Activated CD4-positive, CD25-positive, alpha-beta regulatory T cell treated with anti-CD3 and anti-CD28 coated beads, Interleukin-2, amount 50 U/mL, for 24 hours (primary cell): Measurements from ENCODE around the gene DOCK9.
A peak's percentile ranks its signal among the peaks of the same experiment; 100 is the strongest.
"Not testable (repeated sequence)": the region's sequence is repeated elsewhere in the genome, so short reads cannot be mapped to it uniquely, and the experiment has no call there.

Source experiments
- ATAC-seq, 2 donors: fragments of 150-1000 bp; cut with Tn5 transposase; one replicate each; pipeline ENCODE4 v1.10.0; 2021; ENCODE audit warnings: mild to moderate bottlenecking in 1 of 2, moderate library complexity in 1 of 2

DOCK9 gene

GRCh38 chr13:98915981-98916380 lies 61.9 kb downstream of the DOCK9 start:
- ATAC-seq: no peak

DNA sequence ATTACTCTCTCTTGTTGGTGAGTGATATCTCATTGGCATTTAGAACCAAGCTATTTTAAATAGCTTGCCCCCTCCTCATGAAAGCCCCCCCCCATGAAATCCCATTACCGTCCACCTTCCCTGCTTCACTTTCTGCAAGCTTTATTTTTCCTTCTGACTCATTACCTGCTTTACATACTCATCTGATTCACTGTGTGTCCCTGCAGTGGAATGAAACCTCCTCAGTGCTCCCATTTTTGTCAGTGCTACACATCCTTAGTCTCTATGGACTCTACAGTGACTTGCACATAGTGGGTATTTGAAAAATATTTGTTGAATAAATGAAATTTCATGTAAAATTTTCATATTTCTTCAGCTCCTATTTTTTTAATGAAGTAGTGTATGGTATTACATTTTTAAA lies 62.3 kb downstream of the DOCK9 start:
- ATAC-seq: no peak

GRCh38 chr13:98913741-98914140 lies 64.1 kb downstream of the DOCK9 start:
- no peak for ATAC-seq

- no peak for ATAC-seq
Observed at GRCh38 chr13:98912846-98913245, 65.0 kb downstream of the DOCK9 start.

DNA sequence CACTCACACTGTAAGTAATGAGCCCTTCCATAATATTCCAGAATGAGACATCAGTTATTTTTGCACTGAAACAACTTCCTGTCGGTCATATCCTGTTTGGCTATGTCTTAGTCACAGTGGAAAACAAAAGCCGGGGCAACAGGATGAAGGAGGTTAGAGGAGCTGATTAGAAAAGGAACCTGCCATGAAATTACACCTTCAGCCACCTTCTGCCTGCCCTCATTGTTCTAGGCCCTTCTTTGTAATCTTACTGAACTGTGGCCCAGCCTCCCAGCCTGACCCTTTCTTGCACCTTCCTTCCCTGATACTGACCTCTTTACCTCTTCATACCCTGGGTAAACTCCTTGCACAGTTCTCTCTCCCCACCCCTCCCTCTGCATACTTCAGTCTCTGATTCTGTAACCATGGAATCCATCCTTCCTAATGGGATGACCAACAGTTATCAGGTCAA lies 67.3 kb downstream of the DOCK9 start:
- ATAC-seq: peak; percentile 73 to 74

- no peak for ATAC-seq
Observed at GRCh38 chr13:98909016-98909415, 68.8 kb downstream of the DOCK9 start.

DNA sequence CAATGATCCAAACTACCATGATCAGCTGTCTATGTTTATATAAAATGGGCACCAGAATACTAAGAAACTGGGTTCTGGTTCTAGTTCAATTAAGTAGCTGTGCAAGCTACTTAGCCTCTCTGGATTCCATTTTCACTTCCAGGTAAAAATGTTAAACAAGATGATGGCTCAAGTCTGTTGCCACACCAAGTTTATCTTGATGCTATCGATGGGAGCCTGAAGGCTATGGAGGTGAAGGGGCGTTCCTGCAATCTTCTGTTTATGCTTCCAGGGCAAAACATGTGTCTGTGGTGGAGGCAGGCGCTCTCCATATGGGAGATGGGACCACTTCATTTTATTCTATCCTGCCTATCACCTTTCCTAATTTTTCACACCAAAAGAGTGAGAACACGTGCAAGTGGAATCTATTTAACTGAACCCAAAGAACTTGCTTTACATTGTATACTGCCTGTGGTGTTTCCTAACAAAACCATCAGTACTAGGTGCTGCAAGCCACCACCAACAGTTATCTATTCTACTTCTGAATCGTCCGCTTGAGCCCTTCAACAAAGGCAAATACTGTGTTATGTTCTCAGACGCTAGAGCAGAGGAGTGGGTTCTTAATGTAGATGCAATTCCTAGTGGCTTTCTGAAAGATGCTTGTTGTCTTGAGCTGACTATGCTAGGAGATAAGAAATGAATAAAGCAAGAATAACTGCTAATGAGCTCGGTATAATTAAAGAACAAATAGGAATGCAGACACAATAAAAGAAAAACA lies 70.9 kb downstream of the DOCK9 start:
- ATAC-seq: no peak

DNA sequence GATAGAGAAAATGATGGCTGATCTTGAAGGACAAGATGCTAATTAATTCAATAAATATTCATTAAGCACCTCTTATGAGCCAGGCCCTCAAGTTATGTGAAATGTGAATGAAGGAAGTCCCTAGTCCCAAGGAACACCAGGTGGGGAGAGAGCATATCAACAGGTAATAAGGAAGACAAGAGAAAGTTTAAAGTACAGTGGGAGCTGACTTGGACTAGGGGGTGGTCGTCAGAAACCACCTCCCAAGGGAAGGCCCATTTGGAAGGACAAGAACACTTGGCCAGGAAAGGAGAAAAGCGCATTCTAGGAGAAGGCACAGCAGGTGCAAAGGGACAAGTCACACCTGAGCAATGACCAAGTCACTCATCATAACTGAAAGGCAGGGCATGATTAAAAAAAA lies 72.7 kb downstream of the DOCK9 start:
- no peak for ATAC-seq

GRCh38 chr13:98900442-98900841 lies 77.4 kb downstream of the DOCK9 start:
- ATAC-seq: no peak

- no peak for ATAC-seq
Observed at GRCh38 chr13:98897706-98898105, 80.2 kb downstream of the DOCK9 start.

GRCh38 chr13:98896868-98897144 lies 81.1 kb downstream of the DOCK9 start:
- no peak for ATAC-seq

DNA sequence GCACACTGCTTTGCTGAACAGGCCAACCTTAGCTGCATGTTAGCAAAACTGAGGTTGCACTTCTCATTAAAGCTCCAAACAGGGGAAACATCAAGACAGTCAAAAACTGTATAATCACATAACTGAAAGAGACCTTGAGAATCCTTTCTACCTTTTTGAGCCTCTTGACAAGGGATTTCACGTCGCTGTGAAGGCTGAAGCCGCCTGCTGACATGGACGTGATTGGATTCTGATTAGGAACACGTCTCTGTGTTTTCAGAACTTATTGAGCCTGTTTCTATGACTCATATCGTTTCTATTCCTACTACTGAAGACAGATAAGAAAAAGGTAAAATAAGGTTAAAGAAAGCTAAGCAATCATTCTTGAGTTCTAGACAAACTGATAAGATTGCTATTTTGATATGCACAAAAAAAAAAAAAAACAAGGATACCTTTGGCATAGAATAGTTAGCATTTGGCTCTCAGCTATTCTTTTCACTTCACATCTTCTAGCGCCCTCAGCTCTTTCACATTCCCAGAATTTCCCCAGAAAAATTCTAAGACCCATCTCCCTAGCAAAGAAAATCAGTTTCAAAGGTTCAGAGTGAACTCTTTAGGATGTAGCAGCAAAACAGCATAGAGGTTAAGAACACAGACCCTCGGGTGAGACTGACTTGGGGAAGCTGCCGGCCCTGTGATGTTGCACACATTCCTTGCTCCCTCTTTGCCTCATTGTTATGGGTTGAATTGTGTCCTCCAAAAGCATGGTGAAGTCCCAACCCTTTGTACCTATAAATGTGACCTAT lies 81.6 kb downstream of the DOCK9 start:
- ATAC-seq: no peak

- not testable (repeated sequence) for ATAC-seq
Observed at GRCh38 chr13:98894814-98895213, 83.0 kb downstream of the DOCK9 start.

GRCh38 chr13:98893371-98893770 lies 84.5 kb downstream of the DOCK9 start:
- ATAC-seq: no peak

DNA sequence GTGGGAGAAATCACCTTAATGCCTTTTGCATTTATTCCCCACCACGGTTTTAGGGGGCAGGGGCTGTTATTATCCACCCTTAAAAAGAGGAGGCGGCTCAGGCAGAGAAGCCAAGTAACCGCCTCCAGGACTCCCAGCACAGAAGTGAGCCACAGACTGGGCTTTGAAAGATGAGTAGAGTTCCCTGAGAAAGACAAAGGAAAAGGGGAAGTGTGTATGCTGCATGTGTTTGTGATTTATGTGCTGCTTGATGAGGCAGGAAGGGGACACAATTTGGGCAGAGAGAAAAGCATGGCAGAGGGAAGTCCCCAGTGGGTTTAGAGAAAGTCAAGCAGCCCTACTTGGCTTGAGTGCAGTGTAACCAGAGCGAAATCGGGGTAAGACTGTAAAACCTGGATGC lies 85.0 kb downstream of the DOCK9 start:
- no peak for ATAC-seq

DNA sequence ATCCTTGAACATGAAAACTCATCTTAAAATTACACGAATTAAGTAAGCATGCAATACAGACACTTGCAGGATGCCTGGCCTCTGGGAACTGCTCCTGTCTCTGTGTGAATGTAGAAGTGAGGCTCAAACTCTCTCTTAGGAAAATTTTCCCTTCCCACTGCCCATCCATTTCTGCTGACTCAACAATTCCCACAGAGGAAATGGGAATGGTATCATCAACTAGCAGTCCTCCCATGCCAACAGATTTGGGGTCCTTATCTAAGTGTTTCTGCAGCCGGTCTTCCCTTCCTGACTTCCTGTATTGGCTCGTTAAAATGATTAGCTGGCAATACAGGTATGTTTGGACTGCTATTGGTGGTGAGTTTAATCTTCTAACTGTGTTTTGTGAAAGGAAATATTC lies 85.8 kb downstream of the DOCK9 start:
- ATAC-seq: no peak

- no peak for ATAC-seq
Observed at GRCh38 chr13:98890925-98891324, 86.9 kb downstream of the DOCK9 start.

- peak; percentile 90 to 92 for ATAC-seq
Observed at GRCh38 chr13:98890186-98890585, 87.7 kb downstream of the DOCK9 start.

DNA sequence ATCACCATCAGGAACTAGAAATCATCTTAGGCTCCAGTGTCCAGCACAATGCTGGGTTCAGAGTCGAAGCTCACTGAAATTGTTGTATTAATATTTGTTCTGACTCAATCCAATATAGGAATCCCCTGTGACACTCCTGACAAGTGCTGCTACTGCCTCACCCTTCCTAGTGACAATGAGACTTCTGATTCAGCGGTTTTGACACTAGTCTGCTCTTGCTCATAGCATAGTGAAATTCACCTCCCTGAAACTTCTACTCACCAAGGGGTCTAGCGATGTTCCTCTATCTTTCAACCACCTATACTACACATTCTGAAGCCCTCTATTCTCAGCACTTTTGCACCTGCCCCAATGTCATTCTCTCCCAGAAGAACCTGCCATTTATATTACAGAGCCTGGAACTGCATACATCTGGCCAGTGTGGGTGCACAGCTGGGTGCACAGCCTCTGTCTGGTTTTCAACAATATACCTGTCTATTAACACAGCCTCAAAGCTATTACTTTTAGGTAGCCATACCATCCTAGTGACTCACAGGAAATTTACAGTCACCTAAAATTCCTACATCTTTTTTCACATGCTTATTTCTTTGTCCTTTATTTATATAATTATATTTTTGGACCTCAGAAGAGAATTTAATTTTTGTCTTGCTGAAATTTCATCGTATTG lies 88.3 kb downstream of the DOCK9 start:
- ATAC-seq: peak; percentile 47 to 64

DNA sequence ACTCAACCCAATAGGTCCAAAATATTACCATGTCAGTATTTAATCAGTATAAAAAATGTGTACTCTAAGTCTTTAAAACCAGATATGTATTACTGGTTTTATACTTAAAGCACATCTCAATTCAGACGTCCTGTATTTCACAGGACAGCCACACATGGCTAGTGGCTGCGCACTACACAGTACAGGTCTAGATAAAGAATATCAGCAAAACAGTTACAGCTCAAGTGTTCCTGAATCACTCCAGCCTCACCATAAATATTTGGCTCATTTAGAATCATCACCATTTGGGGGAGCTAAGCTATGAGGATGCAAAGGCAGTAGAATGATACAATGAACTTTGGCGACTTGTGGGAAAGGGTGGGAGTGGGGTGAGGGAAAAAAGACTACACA lies 89.0 kb downstream of the DOCK9 start:
- no peak for ATAC-seq

DNA sequence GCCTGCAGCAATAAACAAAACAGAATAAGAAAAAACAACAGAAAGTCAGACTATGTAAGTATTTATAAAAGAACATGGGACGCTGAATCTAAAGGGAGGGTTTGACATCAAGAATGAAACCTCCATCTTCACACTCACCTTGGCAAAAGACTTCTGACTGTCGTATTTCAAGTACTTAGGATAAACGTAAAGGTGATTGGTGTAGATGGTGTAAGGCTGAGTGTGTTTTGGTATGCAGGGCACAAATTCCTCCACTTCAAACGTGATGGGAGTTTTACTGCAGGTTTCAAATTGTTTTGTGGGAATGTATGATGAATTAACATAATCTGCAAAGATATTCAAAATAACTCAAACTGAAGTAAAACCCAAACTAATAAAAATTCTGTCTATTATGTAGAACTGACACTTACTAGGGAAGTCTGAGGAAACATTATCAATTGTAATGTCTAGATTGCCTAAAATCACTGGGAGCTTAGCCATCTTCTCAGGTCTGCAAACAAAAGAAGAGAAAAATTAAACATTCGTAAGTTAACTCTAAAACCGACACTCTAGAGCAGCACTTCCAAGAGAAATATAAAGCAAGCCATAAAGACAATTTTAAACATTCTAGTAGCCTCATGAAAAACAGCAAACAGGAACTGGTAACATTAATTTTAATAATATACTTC lies 89.5 kb downstream of the DOCK9 start:
- no peak for ATAC-seq

GRCh38 chr13:98886587-98887230 lies 91.2 kb downstream of the DOCK9 start:
- no peak for ATAC-seq

- no peak for ATAC-seq
Observed at GRCh38 chr13:98885600-98885999, 92.3 kb downstream of the DOCK9 start.
